ENCODE data around the gene RIMS1. TPM values are rescaled to one million over a fixed set of nuclear protein-coding genes. Genes with fewer than 3 reads are reported as not detected.

Gene RIMS1
- total and polyA plus RNA-seq, 2 of the 13 experiments (the other 11 are each of a cell fraction or from before 2014, with no cell fraction given) = not detected

DNA sequence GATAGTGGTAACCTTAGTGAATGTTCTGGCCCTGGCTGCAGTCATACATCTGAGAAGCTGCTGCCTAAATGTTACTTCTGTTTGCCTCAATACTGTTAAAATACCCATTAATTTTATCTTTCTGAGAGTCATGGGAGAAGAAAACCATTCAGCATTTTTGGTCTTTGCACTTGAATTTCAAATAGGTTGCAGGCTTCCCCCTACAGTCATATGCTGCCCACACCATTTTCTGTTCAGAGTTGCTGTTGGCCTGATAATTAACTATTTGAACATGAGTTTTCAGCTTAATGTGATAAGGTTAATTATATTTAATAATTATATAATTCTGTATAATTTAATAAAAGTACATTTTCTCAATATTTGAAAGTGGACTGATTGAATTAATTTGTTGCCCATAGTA, 410.0 kb downstream of the RIMS1 start:
- no TSS peak for BruUV-seq (replicated peaks)
- ChIA-PET CTCF (ENCODE audit: low intra/inter-chr PET ratio, low total read pairs) (no interaction called here), POLR2A (no interaction called here)
- no peak for ATAC-seq
- no peak for DNase-seq (ENCODE audit: low spot score)
- in situ Hi-C loops (cut with HindIII; ENCODE audit: extremely low pct_ligation_motif_present, low pct_unique_long_range_greater_than_20kb) (no loop called here), intact Hi-C loops (cut with micrococcal nuclease; ENCODE audit: unreplicated experiment) (no loop called here)
- no peaks in the 10 kb centered on the region for H3K27me3 ChIP-seq (ENCODE audit: control insufficient read depth in 1 of 2, insufficient read depth in 2 of 2, low read length in 2 of 2)
- no peak overlapping the region for H3K4me2 ChIP-seq (ENCODE audit: low read depth, low read length)
- no peak overlapping the region for H3K4me3 ChIP-seq (replicated peaks in 1 of 3; ENCODE audit: insufficient read depth in 1 of 3, low read depth in 2 of 3, low read length in 3 of 3)
- H3K9me3 ChIP-seq (ENCODE audit: low read length) = no peaks in the 10 kb centered on the region
- H3K9ac ChIP-seq (ENCODE audit: insufficient read depth, low read depth, low read length) = no peak overlapping the region
- no peaks in the 10 kb centered on the region for H4K20me1 ChIP-seq (ENCODE audit: insufficient read depth, low read length)
- H3K79me2 ChIP-seq (ENCODE audit: insufficient read depth, low read length) = no peaks in the 10 kb centered on the region
- TF ChIP-seq SPEN (CRISPR knock-in tag; IDR thresholded peaks at IDR 0.05; ENCODE audit: low read depth) = no peak
- no peak for TF ChIP-seq ZNF343 (CRISPR knock-in tag; IDR thresholded peaks at IDR 0.05)
- no peak for TF ChIP-seq GLMP (CRISPR knock-in tag; IDR thresholded peaks at IDR 0.05; ENCODE audit: borderline replicate concordance)
- no peak for TF ChIP-seq SP4 (CRISPR knock-in tag; IDR thresholded peaks at IDR 0.05)
- no peak for TF ChIP-seq THAP11 (CRISPR knock-in tag; IDR thresholded peaks at IDR 0.05)
- TF ChIP-seq EED (CRISPR knock-in tag; IDR thresholded peaks at IDR 0.05) = no peak
- no peak for TF ChIP-seq TFE3 (CRISPR knock-in tag; IDR thresholded peaks at IDR 0.05)
- TF ChIP-seq, protein P1, sequence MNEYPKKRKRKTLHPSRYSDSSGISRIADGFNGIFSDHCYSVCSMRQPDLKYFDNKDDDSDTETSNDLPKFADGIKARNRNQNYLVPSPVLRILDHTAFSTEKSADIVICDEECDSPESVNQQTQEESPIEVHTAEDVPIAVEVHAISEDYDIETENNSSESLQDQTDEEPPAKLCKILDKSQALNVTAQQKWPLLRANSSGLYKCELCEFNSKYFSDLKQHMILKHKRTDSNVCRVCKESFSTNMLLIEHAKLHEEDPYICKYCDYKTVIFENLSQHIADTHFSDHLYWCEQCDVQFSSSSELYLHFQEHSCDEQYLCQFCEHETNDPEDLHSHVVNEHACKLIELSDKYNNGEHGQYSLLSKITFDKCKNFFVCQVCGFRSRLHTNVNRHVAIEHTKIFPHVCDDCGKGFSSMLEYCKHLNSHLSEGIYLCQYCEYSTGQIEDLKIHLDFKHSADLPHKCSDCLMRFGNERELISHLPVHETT (CRISPR knock-in tag; conservative IDR thresholded peaks at IDR 0.05) = no peak
- no peak for TF ChIP-seq ZNF629 (CRISPR knock-in tag; conservative IDR thresholded peaks at IDR 0.05)
- no peak for TF ChIP-seq ZNF276 (CRISPR knock-in tag; IDR thresholded peaks at IDR 0.05; ENCODE audit: low read depth)
- no peak for TF ChIP-seq ZSCAN30 (CRISPR knock-in tag; IDR thresholded peaks at IDR 0.05)
- TF ChIP-seq HOXA3 (CRISPR knock-in tag; IDR thresholded peaks at IDR 0.05) = no peak
- no peak for TF ChIP-seq ZSCAN31 (CRISPR knock-in tag; IDR thresholded peaks at IDR 0.05; ENCODE audit: low read depth)
- no peak for TF ChIP-seq TRIM24 (CRISPR knock-in tag; IDR thresholded peaks at IDR 0.05)
- no peak for FAIRE-seq
- no peaks in the 10 kb centered on the region for H3K36me3 ChIP-seq (replicated peaks in 1 of 2; ENCODE audit: control insufficient read depth in 1 of 2, insufficient read depth in 2 of 2, low read length in 2 of 2)
- no peak overlapping the region for H2AFZ ChIP-seq (ENCODE audit: low read length)
- H3K27ac ChIP-seq (ENCODE audit: extremely low read length, insufficient read depth, low read length) = no peak overlapping the region
- H3K4me1 ChIP-seq (ENCODE audit: insufficient read depth, low read length) = no peaks in the 10 kb centered on the region

Measured in HepG2 (cell line).